Ureter (tissue), 1 donor: ENCODE data around the gene KCTD1. TPM values are rescaled to one million over a fixed set of nuclear protein-coding genes. Genes with fewer than 3 reads are reported as not detected.

Experiments used
- DNase-seq: peaks from one replicate; pipeline ENCODE4 v3.0.0-alpha.2; 2020; ENCODE audit warnings: low spot score
- total RNA-seq: library from RNA; stranded (reverse); gene quantifications from one replicate; pipeline ENCODE4 v1.2.4, GENCODE V29; 2023
- donor health status: DM: yes; HTN: yes; CAD: no.

The KCTD1 gene
- total RNA-seq = 17.9 TPM

DNA sequence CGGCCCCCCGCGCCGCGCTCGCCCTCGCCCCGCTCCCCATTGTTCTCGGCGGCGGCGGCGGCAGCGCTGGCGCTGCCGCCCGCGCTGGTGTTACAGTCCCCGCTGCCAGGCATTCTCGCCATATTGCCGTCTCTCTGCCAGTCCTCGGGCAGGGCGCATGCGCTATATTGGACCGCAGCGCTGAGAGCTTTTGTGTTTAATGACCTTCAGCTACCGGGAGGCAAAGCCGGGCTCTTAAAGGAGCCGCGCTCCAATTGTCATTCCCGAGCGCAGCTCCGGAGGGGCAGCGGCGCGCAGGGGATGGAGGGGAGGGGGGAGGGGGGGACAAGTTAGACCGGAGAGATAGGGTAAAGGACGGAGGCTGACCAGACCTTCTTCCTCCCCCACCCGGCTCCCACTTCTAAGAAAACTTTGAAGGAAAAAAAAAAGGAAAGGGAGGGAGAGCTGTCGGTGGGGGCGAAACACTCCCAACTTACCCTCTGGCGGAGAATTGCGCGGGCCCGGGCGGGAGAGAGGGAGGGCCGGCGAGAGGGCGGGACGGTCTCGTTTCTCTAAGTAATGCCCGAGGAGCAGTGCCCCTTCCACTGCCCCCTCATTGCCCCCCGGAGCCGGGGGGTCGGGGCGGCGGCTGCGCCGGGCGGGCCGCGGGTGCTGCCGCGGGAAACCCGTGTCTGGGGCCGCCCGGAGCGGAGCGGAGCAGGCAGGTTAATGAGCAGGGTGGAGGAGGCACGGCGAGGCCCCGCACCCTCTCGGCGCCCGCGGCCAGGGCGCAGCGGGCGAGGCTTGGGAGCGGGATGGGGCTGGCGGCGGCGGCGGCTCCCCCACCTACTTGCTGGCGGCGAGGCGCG lies at the start of gene KCTD1:
Gene KCTD1 (minus strand): TSS at position 139 of the 848 bp plus-strand sequence. CDS start 17 bp downstream, at position 122.
- DNase-seq = peak; percentile 82

GRCh38 chr18:26593365-26594320 lies 45.3 kb upstream of the KCTD1 start:
- no peak for DNase-seq

DNA sequence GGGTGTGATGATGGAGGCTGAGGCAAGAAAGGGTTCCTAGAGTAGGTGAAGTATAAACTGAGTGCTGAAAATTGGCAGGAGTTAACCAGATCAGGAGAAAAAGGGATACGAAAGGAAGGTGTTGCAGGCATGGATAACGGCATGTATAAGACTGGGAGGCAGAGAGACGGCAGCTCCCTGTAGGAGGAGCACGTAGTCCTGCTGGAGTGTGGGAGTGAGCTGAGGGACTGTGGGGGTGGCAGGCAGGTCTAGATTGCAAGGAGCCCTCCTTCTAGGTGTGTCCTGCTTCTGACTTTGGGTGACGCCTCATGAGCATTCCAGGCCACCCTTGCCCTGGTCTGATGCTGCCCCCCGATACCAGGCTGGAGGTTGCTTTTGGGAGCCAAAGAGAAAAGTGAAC lies 36.4 kb upstream of the KCTD1 start:
- DNase-seq = no peak

GRCh38 chr18:26579941-26580618 lies 31.7 kb upstream of the KCTD1 start:
- peak; percentile 54 for DNase-seq

- no peak for DNase-seq
Measured at GRCh38 chr18:26575865-26576217, 27.5 kb upstream of the KCTD1 start.

DNA sequence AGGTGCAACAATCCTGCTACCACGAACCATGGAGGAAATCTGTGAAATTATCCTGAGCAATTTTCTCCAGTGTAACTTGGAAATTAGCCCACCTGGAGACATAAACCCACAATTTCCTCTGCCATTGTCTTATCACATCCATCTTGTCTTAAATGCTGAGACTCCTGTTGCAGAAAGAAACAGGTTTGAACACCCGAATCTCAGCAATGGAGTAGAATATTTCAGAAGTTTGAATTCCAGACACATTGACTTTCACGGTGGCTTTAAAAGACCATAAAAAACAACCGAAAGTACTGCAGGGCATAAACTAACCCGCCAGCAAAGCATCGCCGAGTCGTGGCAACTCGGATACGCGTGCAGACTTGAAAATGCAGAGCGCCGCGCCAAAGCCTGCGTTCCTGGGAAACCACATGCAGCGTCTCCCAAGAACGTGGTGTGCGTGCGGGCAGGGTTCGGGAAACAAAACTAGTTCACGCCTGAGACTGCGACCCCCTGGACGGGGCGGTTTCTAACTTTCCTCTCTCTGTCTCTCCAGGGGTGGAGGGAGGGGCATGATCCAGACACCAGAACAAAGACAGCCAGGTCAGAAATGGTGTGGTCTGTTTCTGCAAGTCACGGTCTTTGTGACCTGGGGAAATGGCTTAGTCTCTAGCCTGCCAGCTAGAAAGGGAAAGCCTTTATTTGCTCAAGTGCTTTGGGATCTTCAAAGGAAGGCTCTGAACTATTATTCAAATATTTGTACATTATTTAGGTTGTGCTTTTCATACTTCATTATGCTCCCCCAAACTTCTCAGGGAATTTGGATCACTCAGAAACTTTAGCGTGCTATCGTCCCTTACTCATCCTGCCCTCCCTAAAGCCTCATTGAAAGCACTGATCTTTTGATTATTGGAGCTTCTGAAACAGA lies 26.9 kb upstream of the KCTD1 start:
- DNase-seq = peak; percentile 54

- no peak for DNase-seq
Measured at GRCh38 chr18:26568926-26569665, 20.7 kb upstream of the KCTD1 start.

- DNase-seq = no peak
Measured at GRCh38 chr18:26568513-26568912, 20.2 kb upstream of the KCTD1 start.

GRCh38 chr18:26566874-26567555 lies 18.7 kb upstream of the KCTD1 start:
- DNase-seq = no peak

DNA sequence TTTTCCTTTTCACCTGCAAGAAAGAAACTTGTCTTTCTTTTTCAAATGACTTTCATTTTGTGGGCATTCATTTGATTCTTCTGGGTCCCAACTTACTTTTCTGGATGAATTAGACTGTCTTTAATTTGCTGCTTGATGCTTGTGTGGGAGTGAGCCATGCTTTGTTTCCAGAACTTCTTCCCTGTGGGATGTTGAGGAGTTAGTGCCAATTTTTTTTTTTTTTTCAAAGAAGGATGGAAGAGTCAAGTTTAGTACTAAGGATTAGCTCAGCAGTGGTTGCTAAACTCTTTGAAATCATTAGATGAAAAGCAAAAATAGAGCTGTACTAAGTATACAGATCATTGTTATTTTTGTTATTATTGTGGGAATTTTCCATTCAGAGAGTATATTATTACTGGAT lies 17.2 kb upstream of the KCTD1 start:
- no peak for DNase-seq

GRCh38 chr18:26563024-26563423 lies 14.7 kb upstream of the KCTD1 start:
- no peak for DNase-seq

GRCh38 chr18:26562568-26562967 lies 14.2 kb upstream of the KCTD1 start:
- no peak for DNase-seq

GRCh38 chr18:26561769-26562168 lies 13.4 kb upstream of the KCTD1 start:
- no peak for DNase-seq

DNA sequence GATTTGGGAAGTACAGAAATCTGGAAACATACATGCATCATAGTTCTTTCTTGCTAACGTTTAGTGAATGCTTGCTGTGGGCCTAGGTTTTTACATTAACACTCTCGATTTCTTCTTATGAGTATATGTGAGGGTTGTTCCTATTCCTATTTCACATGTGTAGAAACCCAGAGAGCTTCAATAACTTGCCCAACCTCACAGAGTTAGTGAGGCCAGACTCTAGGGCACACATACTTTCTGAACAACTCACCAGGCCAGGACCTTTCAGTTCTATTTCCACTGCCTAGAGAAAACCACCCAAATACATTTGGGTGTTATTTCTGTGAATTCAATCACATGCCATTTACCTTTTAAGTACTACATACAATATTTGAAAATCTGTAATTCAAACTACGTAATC lies 8.2 kb upstream of the KCTD1 start:
- DNase-seq = no peak

- no peak for DNase-seq
Measured at GRCh38 chr18:26555804-26556553, 7.6 kb upstream of the KCTD1 start.

DNA sequence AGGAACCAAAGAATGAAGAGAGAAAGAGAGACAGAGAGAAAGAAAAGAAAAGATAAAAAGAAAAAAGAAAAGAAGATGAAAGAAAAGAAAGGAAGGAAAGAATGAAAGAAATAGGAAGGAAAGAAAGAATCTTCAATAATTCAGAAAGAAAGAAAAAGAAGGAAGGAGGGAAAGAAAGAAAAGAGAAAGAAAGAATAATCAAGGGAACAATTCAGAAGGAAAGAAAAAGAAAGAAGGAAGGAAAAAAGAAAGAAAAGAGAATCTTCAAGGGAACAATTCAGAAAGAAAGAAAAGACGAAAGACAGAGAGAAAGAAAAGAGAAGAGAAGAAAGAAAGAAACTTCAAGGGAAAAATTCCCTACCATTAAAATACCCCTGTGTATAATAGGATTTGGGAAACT lies 5.6 kb upstream of the KCTD1 start:
- no peak for DNase-seq

DNA sequence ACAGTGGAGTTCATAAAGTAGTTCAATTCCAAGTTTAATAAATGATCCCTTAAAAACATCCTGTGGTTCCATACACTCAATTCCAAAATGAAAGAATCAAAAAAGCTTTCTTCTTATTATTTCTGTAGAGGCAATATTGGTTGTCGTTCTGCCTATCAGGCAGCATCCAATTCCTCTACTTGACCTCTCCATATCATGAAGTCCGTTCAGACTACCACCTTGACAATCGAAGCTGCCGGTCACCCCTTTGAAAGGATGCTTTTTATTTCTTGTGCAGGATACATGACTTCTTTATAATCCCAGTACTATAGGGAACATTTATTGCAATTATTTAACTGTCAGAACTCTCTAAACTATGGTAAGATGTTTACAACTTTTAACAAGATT lies 3.3 kb upstream of the KCTD1 start:
- no peak for DNase-seq

DNA sequence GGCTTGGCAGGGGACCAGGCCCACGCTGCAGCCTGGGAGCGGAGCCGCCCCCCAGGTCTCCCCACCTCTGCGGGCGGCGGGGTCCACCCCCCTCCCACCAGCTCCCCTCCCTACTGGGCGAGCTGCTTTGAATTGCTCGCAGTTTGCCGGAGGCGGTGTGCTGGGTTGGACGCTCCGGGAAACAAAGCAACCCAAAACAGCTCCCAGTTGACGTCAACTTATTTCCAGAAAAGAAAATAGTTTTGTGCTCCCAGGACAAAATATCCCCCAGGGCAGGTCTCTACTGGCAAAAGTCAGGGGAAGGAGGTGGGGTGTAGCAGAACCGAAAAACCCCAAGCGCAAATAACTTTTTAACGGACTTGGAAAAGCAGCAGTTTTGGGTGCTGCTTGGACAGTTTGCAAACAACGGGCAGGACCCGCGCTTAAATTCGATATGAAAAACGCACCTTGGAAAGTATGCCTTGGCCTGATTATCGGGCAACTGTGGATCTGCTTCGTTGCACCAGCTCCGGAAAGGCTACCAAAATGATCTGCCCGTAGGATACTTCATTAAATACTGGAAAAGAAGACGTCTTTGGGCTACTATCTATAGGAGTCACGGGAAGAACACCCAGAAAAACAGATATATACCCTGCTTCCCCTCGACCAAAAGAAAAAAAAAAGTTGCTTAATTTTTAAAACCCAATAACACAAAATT lies 2.8 kb upstream of the KCTD1 start:
- DNase-seq = peak; percentile 44
